ENCODE data around the gene CD6.

Gene CD6

GRCh38 chr11:60924906-60925853 lies 46.3 kb upstream of the CD6 start:
- H3K9me3 ChIP-seq (ENCODE audit: insufficient read depth, low read length) = peaks cover 7% of the 10 kb centered on the region; the same call in 1 of the 2 replicates
- TF ChIP-seq SUZ12 (IDR thresholded peaks at IDR 0.05; ENCODE audit: extremely low read depth, insufficient read depth, insufficient read length) (no peak), YY1 (IDR thresholded peaks at IDR 0.05; ENCODE audit: insufficient read depth, insufficient read length) (no peak), ZNF274 (IDR thresholded peaks at IDR 0.05; ENCODE audit: low read depth, low read length) (no peak)
- no peaks in the 10 kb centered on the region for H3K27me3 ChIP-seq (ENCODE audit: insufficient read depth, insufficient read length)
- peak overlapping the region; percentile 94 for H3K9ac ChIP-seq (ENCODE audit: insufficient read length, low read depth)
- no peak for DNase-seq (ENCODE audit: low read depth, low spot score)
- peaks cover 77% of the 10 kb centered on the region for H3K36me3 ChIP-seq (ENCODE audit: insufficient read depth, insufficient read length, low read length)
- peaks cover 4% of the 10 kb centered on the region for H3K4me1 ChIP-seq (ENCODE audit: insufficient read depth, insufficient read length)
- peak overlapping the region; percentile 83 for H3K4me3 ChIP-seq (ENCODE audit: insufficient read length, low read depth)

GRCh38 chr11:60925868-60926267 lies 45.6 kb upstream of the CD6 start:
- no peak for DNase-seq (ENCODE audit: low read depth, low spot score)
- Histone ChIP-seq H3K4me1 (ENCODE audit: insufficient read depth, insufficient read length) (peaks cover 4% of the 10 kb centered on the region), H3K4me3 (ENCODE audit: insufficient read length, low read depth) (no peak overlapping the region), H3K36me3 (ENCODE audit: insufficient read depth, insufficient read length, low read length) (peaks cover 77% of the 10 kb centered on the region), H3K27me3 (ENCODE audit: insufficient read depth, insufficient read length) (no peaks in the 10 kb centered on the region), H3K9me3 (ENCODE audit: insufficient read depth, low read length) (peaks cover 7% of the 10 kb centered on the region; the same call in 1 of the 2 replicates), H3K9ac (ENCODE audit: insufficient read length, low read depth) (peak overlapping the region; percentile 94)
- TF ChIP-seq YY1 (IDR thresholded peaks at IDR 0.05; ENCODE audit: insufficient read depth, insufficient read length) = no peak
- TF ChIP-seq SUZ12 (IDR thresholded peaks at IDR 0.05; ENCODE audit: extremely low read depth, insufficient read depth, insufficient read length) = no peak

- Histone ChIP-seq H3K27me3 (ENCODE audit: insufficient read depth, insufficient read length) (no peaks in the 10 kb centered on the region), H3K36me3 (ENCODE audit: insufficient read depth, insufficient read length, low read length) (peaks cover 77% of the 10 kb centered on the region)
Observed at GRCh38 chr11:60926500-60926899, 45.0 kb upstream of the CD6 start.

GRCh38 chr11:60927061-60927592 lies 44.4 kb upstream of the CD6 start:
- H3K4me3 ChIP-seq (ENCODE audit: insufficient read length, low read depth) = no peak overlapping the region
- peaks cover 7% of the 10 kb centered on the region; the same call in 1 of the 2 replicates for H3K9me3 ChIP-seq (ENCODE audit: insufficient read depth, low read length)
- peaks cover 11% of the 10 kb centered on the region for H3K4me1 ChIP-seq (ENCODE audit: insufficient read depth, insufficient read length)
- peaks cover 77% of the 10 kb centered on the region for H3K36me3 ChIP-seq (ENCODE audit: insufficient read depth, insufficient read length, low read length)
- DNase-seq (ENCODE audit: low read depth, low spot score) = no peak
- no peaks in the 10 kb centered on the region for H3K27me3 ChIP-seq (ENCODE audit: insufficient read depth, insufficient read length)
- H3K9ac ChIP-seq (ENCODE audit: insufficient read length, low read depth) = no peak overlapping the region
- TF ChIP-seq SUZ12 (IDR thresholded peaks at IDR 0.05; ENCODE audit: extremely low read depth, insufficient read depth, insufficient read length) = no peak
- TF ChIP-seq ZNF274 (IDR thresholded peaks at IDR 0.05; ENCODE audit: low read depth, low read length) = no peak
- no peak for TF ChIP-seq YY1 (IDR thresholded peaks at IDR 0.05; ENCODE audit: insufficient read depth, insufficient read length)

More at GRCh38 chr11:60926500-60926899, 45.0 kb upstream of the CD6 start:
- H3K4me3 ChIP-seq (ENCODE audit: insufficient read length, low read depth) = no peak overlapping the region
- DNase-seq (ENCODE audit: low read depth, low spot score) = no peak
- H3K9me3 ChIP-seq (ENCODE audit: insufficient read depth, low read length) = peaks cover 7% of the 10 kb centered on the region; the same call in 1 of the 2 replicates
- TF ChIP-seq ZNF274 (IDR thresholded peaks at IDR 0.05; ENCODE audit: low read depth, low read length) (no peak), SUZ12 (IDR thresholded peaks at IDR 0.05; ENCODE audit: extremely low read depth, insufficient read depth, insufficient read length) (no peak)
- H3K4me1 ChIP-seq (ENCODE audit: insufficient read depth, insufficient read length) = peaks cover 5% of the 10 kb centered on the region
- H3K9ac ChIP-seq (ENCODE audit: insufficient read length, low read depth) = no peak overlapping the region

- H3K4me3 ChIP-seq (ENCODE audit: insufficient read length, low read depth) = no peak overlapping the region
- H3K9me3 ChIP-seq (ENCODE audit: insufficient read depth, low read length) = peaks cover 7% of the 10 kb centered on the region; the same call in 1 of the 2 replicates
- no peak for DNase-seq (ENCODE audit: low read depth, low spot score)
- no peak overlapping the region for H3K9ac ChIP-seq (ENCODE audit: insufficient read length, low read depth)
- peaks cover 13% of the 10 kb centered on the region for H3K4me1 ChIP-seq (ENCODE audit: insufficient read depth, insufficient read length)
- no peak for TF ChIP-seq ZNF274 (IDR thresholded peaks at IDR 0.05; ENCODE audit: low read depth, low read length)
- no peak for TF ChIP-seq YY1 (IDR thresholded peaks at IDR 0.05; ENCODE audit: insufficient read depth, insufficient read length)
- no peak for TF ChIP-seq SUZ12 (IDR thresholded peaks at IDR 0.05; ENCODE audit: extremely low read depth, insufficient read depth, insufficient read length)
- peaks cover 77% of the 10 kb centered on the region for H3K36me3 ChIP-seq (ENCODE audit: insufficient read depth, insufficient read length, low read length)
- H3K27me3 ChIP-seq (ENCODE audit: insufficient read depth, insufficient read length) = no peaks in the 10 kb centered on the region
Observed at GRCh38 chr11:60927600-60927999, 43.9 kb upstream of the CD6 start.

GRCh38 chr11:60928563-60929001 lies 42.9 kb upstream of the CD6 start:
- Histone ChIP-seq H3K9me3 (ENCODE audit: insufficient read depth, low read length) (peaks cover 4% of the 10 kb centered on the region; the same call in 1 of the 2 replicates), H3K4me1 (ENCODE audit: insufficient read depth, insufficient read length) (peaks cover 18% of the 10 kb centered on the region), H3K27me3 (ENCODE audit: insufficient read depth, insufficient read length) (no peaks in the 10 kb centered on the region), H3K9ac (ENCODE audit: insufficient read length, low read depth) (no peak overlapping the region), H3K36me3 (ENCODE audit: insufficient read depth, insufficient read length, low read length) (peaks cover 74% of the 10 kb centered on the region), H3K4me3 (ENCODE audit: insufficient read length, low read depth) (no peak overlapping the region)
- no peak for DNase-seq (ENCODE audit: low read depth, low spot score)
- no peak for TF ChIP-seq SUZ12 (IDR thresholded peaks at IDR 0.05; ENCODE audit: extremely low read depth, insufficient read depth, insufficient read length)
- TF ChIP-seq YY1 (IDR thresholded peaks at IDR 0.05; ENCODE audit: insufficient read depth, insufficient read length) = no peak
- TF ChIP-seq ZNF274 (IDR thresholded peaks at IDR 0.05; ENCODE audit: low read depth, low read length) = no peak

- DNase-seq (ENCODE audit: low read depth, low spot score) = no peak
- Histone ChIP-seq H3K9ac (ENCODE audit: insufficient read length, low read depth) (no peak overlapping the region), H3K27me3 (ENCODE audit: insufficient read depth, insufficient read length) (no peaks in the 10 kb centered on the region), H3K9me3 (ENCODE audit: insufficient read depth, low read length) (no peaks in the 10 kb centered on the region), H3K4me1 (ENCODE audit: insufficient read depth, insufficient read length) (peaks cover 19% of the 10 kb centered on the region), H3K4me3 (ENCODE audit: insufficient read length, low read depth) (no peak overlapping the region), H3K36me3 (ENCODE audit: insufficient read depth, insufficient read length, low read length) (peaks cover 85% of the 10 kb centered on the region)
- TF ChIP-seq YY1 (IDR thresholded peaks at IDR 0.05; ENCODE audit: insufficient read depth, insufficient read length) = no peak
- no peak for TF ChIP-seq SUZ12 (IDR thresholded peaks at IDR 0.05; ENCODE audit: extremely low read depth, insufficient read depth, insufficient read length)
- TF ChIP-seq ZNF274 (IDR thresholded peaks at IDR 0.05; ENCODE audit: low read depth, low read length) = no peak
Observed at GRCh38 chr11:60929764-60930163, 41.7 kb upstream of the CD6 start.
